GM12878 (cell line): ENCODE data around the gene ANKRD42.

Experiments
- BMI1 ChIP-seq: fragments of 450-650 bp; IDR thresholded peaks from 2 replicates; pipeline ENCODE4 v1.6.1; 2016; ENCODE audit warnings: mild to moderate bottlenecking, moderate library complexity, borderline replicate concordance
- CHD2 ChIP-seq: IDR thresholded peaks from 2 replicates; pipeline ENCODE4 v1.6.1; 2011; ENCODE audit warnings: low read depth, low read length, improper control_type of control experiment, borderline replicate concordance
- EZH2 ChIP-seq: IDR thresholded peaks from 2 replicates; pipeline ENCODE4 v1.6.1; 2012; ENCODE audit warnings: low read depth, mild to moderate bottlenecking, control low read depth, inconsistent platforms, low read length, borderline replicate concordance; ENCODE audit not compliant: control insufficient read depth
- HCFC1 ChIP-seq: fragments of 150-350 bp; IDR thresholded peaks from 2 replicates; pipeline ENCODE4 v1.6.1; 2014; ENCODE audit warnings: low read length
- NBN ChIP-seq: fragments of 450-650 bp; IDR thresholded peaks from 2 replicates; pipeline ENCODE4 v1.6.1; 2016
- NFYB ChIP-seq: IDR thresholded peaks from 2 replicates; pipeline ENCODE4 v1.6.1; 2011; ENCODE audit warnings: low read depth, mild to moderate bottlenecking, low read length, improper control_type of control experiment, moderate library complexity; ENCODE audit not compliant: insufficient read depth
- NRF1 ChIP-seq: conservative IDR thresholded peaks from 2 replicates; pipeline ENCODE4 v1.6.1; 2011; ENCODE audit warnings: mild to moderate bottlenecking, low read depth, low read length, improper control_type of control experiment
- PAX5 ChIP-seq: IDR thresholded peaks from 2 replicates; pipeline ENCODE4 v1.6.1; 2011; ENCODE audit warnings: low read depth, low read length, borderline replicate concordance
- PAX8 ChIP-seq: fragments of 450-650 bp; IDR thresholded peaks from 2 replicates; pipeline ENCODE4 v1.6.1; 2017; ENCODE audit warnings: mild to moderate bottlenecking, moderate library complexity
- POLR2A ChIP-seq: IDR thresholded peaks from 2 replicates; pipeline ENCODE4 v1.6.1; 2011; ENCODE audit warnings: low read depth, mild to moderate bottlenecking, low read length
- RAD21 ChIP-seq: IDR thresholded peaks from 2 replicates; pipeline ENCODE4 v1.6.1; 2011; ENCODE audit warnings: mild to moderate bottlenecking, low read depth, low read length, moderate library complexity; ENCODE audit not compliant: insufficient read depth
- RBBP5 ChIP-seq: fragments of 200-600 bp; sonication (generic); conservative IDR thresholded peaks from 2 replicates; pipeline ENCODE4 v1.6.1; 2016
- ZNF217 ChIP-seq: fragments of 450-650 bp; IDR thresholded peaks from 2 replicates; pipeline ENCODE4 v1.6.1; 2017; ENCODE audit warnings: antibody characterized with exemption, mild to moderate bottlenecking
- TF ChIP-seq, protein P1 (sequence below), 3 experiments: IDR thresholded peaks in 2 of 3; conservative IDR thresholded peaks in 1 of 3; 2 replicates each; pipeline ENCODE4 v1.5.1; 2011; ENCODE audit warnings: low read depth in 3 of 3, low read length in 3 of 3, mild to moderate bottlenecking in 3 of 3, control low read depth in 2 of 3, moderate library complexity in 2 of 3, inconsistent platforms in 1 of 3, mixed read lengths in 1 of 3; ENCODE audit not compliant: control insufficient read depth in 2 of 3, insufficient read depth in 1 of 3; ENCODE audit errors: extremely low read depth in 1 of 3

DNA sequence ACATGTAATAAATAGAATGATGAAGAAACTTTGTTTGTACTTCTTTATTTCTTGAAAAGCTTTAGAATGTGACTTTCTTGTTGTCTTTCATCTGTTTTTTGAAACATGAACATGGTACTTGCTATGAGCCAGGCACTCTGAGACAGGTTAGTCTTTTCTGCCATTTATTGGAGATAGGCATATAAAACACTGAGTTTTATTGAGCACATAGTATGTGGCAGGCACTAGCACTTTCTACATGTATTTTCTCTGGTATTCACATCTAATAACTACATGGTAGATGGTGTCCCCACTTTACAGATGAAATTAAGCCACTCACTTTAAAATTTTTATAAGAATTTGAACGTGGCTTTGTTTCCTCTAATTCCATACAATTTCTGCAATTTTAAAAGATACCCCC, 7.7 kb upstream of the ANKRD42 start:
- TF ChIP-seq, protein P1, sequence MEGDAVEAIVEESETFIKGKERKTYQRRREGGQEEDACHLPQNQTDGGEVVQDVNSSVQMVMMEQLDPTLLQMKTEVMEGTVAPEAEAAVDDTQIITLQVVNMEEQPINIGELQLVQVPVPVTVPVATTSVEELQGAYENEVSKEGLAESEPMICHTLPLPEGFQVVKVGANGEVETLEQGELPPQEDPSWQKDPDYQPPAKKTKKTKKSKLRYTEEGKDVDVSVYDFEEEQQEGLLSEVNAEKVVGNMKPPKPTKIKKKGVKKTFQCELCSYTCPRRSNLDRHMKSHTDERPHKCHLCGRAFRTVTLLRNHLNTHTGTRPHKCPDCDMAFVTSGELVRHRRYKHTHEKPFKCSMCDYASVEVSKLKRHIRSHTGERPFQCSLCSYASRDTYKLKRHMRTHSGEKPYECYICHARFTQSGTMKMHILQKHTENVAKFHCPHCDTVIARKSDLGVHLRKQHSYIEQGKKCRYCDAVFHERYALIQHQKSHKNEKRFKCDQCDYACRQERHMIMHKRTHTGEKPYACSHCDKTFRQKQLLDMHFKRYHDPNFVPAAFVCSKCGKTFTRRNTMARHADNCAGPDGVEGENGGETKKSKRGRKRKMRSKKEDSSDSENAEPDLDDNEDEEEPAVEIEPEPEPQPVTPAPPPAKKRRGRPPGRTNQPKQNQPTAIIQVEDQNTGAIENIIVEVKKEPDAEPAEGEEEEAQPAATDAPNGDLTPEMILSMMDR (IDR thresholded peaks at IDR 0.05 in 2 of 3, conservative IDR thresholded peaks at IDR 0.05 in 1 of 3; ENCODE audit: control insufficient read depth in 2 of 3, extremely low read depth in 1 of 3, insufficient read depth in 1 of 3, low read depth in 3 of 3, low read length in 3 of 3): no peak
- TF ChIP-seq POLR2A: no peak
- TF ChIP-seq NFYB: no peak
- no peak for TF ChIP-seq EZH2
- TF ChIP-seq PAX8: no peak
- no peak for TF ChIP-seq NBN
- TF ChIP-seq HCFC1: no peak
- TF ChIP-seq RAD21: no peak
- no peak for TF ChIP-seq BMI1
- no peak for TF ChIP-seq NRF1
- no peak for TF ChIP-seq PAX5
- no peak for TF ChIP-seq ZNF217
- no peak for TF ChIP-seq RBBP5
- no peak for TF ChIP-seq CHD2
